ENCODE measurements around the gene HPS5.
"Not testable (repeated sequence)": the region's sequence is repeated elsewhere in the genome, so short reads cannot be mapped to it uniquely, and the experiment has no call there.

The HPS5 gene, protein sequence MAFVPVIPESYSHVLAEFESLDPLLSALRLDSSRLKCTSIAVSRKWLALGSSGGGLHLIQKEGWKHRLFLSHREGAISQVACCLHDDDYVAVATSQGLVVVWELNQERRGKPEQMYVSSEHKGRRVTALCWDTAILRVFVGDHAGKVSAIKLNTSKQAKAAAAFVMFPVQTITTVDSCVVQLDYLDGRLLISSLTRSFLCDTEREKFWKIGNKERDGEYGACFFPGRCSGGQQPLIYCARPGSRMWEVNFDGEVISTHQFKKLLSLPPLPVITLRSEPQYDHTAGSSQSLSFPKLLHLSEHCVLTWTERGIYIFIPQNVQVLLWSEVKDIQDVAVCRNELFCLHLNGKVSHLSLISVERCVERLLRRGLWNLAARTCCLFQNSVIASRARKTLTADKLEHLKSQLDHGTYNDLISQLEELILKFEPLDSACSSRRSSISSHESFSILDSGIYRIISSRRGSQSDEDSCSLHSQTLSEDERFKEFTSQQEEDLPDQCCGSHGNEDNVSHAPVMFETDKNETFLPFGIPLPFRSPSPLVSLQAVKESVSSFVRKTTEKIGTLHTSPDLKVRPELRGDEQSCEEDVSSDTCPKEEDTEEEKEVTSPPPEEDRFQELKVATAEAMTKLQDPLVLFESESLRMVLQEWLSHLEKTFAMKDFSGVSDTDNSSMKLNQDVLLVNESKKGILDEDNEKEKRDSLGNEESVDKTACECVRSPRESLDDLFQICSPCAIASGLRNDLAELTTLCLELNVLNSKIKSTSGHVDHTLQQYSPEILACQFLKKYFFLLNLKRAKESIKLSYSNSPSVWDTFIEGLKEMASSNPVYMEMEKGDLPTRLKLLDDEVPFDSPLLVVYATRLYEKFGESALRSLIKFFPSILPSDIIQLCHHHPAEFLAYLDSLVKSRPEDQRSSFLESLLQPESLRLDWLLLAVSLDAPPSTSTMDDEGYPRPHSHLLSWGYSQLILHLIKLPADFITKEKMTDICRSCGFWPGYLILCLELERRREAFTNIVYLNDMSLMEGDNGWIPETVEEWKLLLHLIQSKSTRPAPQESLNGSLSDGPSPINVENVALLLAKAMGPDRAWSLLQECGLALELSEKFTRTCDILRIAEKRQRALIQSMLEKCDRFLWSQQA

DNA sequence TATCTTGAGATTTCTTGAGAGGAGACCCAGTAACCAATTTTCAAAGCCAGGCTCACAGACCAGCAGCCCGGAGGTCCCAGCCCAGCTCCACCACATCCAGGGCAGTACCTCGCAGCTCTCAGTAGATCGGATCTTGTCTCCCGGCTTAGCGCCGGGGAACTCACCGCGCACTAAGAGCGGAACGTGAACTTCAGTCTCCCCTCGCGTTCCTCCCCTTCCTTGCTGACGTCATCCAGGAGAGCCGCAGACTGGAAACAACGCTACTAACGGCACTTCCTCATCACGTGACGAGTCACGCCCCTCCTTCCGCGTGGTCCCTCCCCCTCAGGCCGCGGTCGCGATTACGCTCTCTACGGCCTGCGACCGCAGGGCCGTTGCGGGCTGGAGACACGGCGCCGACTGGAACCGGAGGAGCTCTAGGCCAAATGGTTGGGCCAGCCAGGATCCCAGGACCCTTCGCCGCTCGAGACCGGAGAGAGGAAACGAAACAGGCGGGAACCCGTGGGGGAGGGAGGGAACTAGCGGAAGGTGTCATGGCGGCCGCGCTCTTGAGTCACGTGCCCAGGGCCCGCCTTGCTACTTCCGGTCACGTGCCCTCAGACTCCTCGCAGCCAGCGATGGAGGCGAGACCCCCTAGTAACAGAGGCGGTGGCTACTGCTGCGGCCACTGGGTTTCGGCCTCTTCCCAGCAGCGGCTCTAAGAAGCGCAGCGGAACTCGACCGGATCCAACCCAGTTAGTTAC lies at the start of gene HPS5, which contains the start of gene GTF2H1:
Gene HPS5, minus strand, starts transcription at position 172 of the 743 bp plus-strand sequence. CDS start 4,282 bp downstream, outside the sequence.
Gene GTF2H1, plus strand, starts transcription at position 599 of the 743 bp plus-strand sequence. CDS start 10,508 bp downstream, outside the sequence.
- DNase-seq (ENCODE audit: low read depth) = peak; percentile 94

DNA sequence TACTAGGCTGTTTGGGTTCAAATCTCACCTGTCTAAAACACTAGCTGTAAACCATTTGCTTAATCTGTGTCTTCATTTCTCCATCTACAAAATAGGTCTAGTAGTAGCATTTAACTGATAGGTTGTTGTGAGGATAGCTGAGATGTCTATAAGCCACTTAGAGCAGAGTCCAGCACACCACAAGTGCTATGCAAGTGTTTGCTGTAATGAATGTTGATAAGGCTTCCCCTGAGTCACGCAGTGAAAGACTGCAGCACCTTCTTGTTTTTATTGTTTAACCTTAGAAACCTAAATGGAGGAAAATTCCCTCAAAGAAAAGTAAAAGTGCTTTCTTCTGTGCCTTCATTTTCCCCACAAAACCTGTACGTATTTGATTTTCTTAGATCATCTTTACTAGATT lies 49.3 kb upstream of the HPS5 start:
- no peak for DNase-seq (ENCODE audit: low read depth)

DNA sequence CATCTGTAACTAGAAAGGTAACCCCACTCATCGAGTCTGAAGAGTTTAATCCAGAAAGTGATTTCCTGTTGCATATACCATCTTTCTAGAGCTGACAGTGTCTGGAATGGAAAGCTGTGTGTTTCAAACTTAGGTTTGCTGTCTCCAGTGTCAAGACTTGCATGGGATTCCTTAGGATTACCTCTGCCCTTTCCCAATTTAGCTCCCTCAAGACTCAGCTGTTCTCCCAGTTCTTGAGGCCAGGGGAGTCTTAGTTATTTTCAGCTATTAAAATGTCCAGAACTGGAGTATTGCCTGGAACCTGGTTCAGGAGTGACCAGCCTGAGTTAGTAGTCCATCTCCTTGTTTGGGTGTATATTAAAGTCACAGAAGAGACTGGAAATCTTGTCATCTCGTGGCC lies 47.5 kb upstream of the HPS5 start:
- DNase-seq (ENCODE audit: low read depth) = no peak

DNA sequence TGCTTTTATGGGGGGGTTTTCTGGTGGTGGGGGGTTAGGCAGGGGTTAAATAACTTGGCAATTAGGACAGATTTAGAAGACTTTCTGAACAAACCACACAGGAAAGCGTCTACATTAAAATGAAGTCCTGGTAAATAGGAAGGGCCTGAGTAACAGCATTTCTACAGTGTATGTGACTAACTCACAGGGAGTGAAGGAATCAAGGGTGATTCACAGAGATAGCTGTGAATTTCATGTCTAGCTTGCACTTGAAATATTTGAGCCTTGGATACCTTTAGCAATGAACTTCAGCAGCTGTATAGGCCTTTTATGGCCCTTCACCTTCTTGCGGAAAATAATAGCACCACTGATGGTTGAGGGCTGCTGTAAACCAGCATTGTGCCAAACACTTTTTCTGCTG lies 46.3 kb upstream of the HPS5 start:
- no peak for DNase-seq (ENCODE audit: low read depth)

DNA sequence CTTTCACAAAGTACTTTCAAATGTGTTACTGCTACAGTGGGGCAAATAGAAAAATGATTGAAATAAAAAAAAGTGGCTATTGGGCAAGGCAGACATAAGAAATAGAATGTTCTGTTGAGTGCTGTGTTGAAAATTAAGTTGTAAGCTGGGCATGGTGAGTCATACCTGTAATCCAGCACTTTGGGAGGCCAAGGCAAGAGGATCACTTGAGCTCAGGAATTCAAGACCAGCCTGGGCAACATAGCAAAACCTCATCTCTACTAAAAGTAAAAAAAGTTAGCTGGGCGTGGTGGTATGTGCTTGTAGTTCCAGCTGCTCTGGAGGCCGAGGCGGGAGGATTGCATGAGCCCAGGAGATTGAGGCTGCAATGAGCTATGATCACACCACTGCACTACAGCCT lies 45.5 kb upstream of the HPS5 start:
- no peak for DNase-seq (ENCODE audit: low read depth)

DNA sequence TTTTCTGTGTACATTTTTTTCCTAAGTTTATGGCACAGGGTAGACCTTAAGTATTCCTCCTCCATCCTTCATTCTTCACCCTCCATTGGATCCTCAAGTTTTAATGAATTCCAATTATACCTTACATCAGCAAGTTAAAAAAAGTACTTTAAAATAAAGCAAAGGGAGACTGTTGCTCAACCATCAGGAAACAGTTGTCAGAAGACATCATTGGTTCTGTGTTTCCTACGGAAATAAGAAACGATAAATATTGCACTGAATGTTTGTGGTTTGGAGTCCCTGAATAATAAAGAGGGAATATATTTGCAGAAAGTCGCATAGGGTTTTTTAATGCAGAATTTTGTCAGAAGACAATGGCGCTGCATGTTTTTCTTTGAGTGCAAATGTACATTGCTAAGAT lies 44.3 kb upstream of the HPS5 start:
- no peak for DNase-seq (ENCODE audit: low read depth)

DNA sequence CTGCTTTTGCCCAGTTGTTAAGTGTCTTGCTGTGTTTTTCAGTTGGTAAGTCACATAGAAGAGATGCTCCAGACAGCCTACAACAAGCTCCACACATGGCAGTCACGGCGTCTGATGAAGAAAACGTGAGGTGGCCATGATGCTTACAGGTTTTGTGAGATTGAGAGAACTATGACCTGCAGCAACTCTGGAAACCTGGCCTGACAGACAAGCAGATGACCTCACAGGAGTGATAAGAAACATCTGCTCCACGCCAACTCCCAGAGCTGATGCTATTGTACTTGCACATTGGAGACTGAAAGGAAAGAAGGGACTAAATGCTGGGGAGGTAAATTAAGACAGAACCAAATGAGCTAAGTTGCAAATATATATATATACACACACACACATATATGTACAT lies 43.8 kb upstream of the HPS5 start:
- no peak for DNase-seq (ENCODE audit: low read depth)

DNA sequence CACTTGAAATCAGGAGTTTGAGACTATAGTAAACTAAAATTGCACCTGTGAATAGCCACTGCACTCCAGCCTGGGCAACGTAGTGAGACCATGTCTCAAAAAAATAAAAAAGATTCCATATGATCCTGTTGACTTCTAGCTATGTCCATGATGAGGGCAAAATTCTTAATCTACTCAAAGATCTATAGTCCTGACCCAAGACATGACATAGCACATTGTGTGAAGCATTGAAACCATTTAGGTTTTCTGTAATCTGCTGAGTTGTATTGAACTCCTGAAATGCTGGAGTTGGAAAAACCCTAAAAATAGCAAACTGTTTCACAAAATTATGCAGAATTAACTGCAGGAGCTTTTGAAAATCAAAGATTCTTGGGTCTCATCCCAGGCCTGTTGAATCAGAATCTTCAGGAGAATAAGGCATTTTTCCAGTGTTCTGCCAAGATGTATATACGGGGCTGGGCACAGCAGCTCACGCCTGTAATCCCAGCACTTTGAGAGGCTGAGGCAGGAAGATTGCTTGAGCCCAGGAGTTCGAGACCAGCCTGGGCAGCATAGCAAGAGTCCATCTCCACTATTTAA lies 42.6 kb upstream of the HPS5 start:
- no peak for DNase-seq (ENCODE audit: low read depth)

DNA sequence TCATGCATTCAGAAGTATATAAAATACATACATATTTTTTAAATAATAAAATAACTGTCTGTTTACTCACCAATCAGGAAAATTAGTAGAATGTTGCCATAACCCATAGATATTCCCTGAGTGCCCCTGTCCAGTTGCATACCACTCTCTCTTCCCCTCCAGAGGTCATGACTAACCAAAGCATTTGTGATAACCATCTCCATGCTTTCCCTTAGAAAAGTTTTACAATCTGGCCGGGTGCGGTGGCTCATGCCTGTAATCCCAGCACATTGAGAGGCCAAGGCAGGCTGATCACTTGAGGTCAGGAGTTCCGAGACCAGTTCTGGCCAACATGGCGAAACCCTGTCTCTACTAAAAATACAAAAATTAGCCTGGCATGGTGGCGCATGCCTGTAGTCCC lies 39.2 kb upstream of the HPS5 start:
- DNase-seq (ENCODE audit: low read depth) = no peak

DNA sequence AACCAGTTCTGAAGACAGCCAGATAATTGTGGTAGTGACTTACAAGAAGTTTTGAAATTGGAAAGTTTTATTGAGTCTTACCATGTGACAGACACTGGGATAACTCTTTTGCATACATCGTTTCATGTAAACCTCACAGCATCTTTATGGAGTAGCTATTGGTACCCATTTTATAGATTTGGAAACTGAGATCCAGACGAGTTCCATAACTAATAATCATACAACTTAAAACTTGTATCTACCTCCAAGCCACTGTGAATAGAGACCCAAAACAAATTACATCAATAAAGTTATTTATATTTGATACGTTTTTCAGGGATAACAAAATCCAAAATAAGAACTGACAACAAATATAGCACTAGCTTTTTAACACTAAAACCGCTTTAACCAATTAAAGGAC lies 36.7 kb upstream of the HPS5 start:
- no peak for DNase-seq (ENCODE audit: low read depth)

DNA sequence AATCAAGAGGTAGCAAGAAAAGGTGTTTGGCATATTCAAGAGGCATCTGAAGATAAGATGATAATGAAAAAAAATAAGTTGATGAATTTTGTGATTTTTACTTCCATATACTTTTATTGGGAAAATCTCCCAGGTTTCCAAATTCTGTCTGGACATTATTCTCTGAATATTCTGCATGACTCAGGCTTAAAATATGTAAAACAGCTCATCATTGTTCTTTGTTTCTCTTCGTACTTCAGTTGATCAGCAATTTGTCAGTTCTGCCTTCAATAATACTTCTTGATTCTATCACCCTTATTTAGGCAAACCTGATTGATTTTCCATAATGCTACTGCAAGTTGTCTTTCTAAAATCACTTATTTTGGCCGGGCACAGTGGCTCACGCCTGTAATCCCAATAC lies 30.6 kb upstream of the HPS5 start:
- DNase-seq (ENCODE audit: low read depth) = no peak

DNA sequence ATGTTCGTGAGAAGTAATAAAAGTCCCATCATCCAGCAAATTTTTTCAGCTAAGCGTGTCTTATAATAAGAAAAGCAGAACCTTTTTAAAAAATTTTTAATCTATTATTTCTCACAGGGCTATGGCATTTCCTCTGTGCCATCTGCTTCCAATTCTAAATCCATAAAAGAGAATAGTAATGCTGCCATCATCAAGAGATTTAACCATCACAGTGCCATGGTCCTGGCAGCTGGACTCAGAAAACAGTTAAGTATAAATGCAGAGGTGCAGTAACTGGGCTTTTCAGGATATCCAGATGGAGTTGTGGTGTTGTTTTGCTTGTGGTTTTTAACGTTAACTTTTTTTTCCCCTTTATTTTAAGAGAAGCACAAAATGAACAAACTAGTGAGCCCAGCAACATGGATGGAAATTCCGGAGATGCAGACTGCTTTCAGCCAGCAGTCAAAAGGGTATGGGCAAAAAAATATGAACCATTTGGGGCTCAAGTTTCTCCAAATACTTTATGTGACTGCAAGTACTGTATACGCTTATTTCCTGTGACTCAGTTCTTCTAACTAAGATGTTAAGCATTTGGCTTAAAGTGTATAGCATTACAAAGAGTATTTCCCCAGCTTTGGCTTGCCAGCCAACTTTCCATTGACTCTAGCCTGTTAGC lies 25.7 kb upstream of the HPS5 start:
- DNase-seq (ENCODE audit: low read depth) = no peak

DNA sequence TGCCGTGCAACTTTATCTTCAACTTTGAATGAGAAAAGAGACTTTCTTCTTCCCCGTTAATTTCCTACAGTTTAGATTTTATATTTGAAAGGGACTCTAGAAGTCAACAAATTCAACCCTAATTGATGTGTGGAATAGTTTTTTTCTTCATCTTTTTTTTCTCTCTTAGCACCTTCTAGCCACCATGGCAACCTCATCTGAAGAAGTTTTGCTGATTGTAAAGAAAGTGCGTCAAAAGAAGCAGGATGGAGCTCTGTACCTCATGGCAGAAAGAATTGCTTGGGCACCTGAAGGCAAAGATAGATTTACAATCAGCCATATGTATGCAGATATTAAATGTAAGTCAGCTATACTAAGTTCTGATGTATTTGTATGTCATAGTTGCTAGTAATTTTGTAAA lies 11.0 kb upstream of the HPS5 start:
- DNase-seq (ENCODE audit: low read depth) = no peak

DNA sequence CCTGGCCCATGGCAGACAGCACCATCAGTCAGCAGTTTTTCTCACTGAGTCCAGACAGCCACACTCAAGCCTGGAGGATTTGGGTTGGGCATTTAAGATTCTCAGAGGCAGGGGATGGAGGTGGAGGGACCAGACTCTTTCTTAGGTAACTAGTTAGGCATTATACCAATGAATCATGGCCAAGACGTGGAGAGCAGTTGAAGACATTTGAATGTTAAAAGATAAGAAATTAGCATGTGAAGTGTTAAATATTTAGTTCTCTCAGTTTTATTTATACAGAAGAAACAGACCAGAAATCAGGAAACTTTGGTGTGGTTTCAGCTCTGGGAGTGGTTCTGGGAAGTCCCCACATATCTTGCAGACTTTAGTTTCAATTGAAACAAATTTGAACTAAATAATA lies 10.4 kb upstream of the HPS5 start:
- no peak for DNase-seq (ENCODE audit: low read depth)

DNA sequence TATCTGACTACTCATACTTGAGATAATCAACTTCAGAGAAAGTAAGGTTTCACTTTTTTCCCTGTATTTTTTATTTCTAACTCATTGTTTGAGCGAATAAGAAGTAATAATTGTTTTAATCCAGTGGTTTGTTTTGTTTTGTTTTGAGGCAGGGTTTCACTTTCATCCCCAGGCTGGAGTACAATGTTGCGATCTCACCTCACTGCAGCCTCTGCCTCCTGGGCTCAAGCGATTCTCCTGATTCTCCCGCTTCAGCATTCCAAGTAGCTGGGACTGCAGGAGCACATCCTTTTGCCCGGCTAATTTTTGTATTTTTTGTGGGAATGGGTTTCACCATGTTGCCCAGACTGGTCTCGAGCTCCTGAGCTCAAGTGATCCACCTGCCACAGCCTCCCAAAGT lies 9.0 kb upstream of the HPS5 start:
- no peak for DNase-seq (ENCODE audit: low read depth)

DNA sequence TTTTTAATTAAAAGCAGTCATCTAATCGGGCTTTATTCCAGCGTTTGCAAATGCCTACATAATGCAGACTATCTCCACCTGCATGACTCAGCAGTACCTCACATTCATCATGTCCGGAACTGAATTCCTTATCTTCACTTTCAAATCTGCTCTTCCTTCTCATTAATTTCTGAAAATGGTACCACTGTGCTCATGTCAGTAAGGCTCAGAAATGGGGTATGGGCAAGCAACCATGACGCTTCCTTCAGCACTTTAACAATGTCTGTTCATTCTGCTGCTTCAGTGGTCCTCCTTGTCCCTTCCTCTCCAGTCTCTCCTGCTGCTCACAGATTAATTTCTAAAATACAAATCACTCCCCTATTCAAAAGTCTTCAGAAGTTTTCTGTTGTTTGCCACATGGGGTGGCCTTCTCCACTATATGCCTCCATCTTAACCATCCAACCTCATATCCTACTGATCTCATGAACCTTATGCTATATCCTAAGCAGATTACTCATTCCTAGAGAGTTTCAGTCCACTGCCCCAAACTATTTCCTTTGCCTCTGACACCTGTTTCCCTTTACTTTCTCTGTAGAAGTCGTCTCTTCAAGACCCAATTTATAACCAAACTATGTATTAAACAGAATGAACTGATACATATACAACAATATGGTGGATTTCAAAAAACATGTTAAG lies 7.4 kb upstream of the HPS5 start:
- no peak for DNase-seq (ENCODE audit: low read depth)

DNA sequence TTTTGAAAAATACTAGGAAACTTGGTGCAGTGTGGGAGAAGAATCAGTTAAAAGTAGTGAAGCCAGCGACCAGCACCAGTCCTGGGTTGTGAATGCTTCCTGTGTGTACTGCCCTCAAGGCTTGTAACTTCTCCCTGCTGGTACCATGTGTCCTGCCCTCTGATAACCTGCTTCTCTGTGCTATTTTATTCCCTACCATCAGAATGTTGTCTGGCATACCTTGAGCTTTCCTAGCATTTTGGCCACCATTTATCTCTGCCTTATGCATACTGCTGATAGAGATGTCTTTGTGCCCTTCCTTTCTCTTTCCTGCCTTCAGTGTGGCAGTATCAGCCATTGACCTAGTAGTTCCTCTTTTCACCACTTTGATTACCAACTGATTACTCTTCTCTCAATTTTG lies 2.4 kb upstream of the HPS5 start:
- no peak for DNase-seq (ENCODE audit: low read depth)

DNA sequence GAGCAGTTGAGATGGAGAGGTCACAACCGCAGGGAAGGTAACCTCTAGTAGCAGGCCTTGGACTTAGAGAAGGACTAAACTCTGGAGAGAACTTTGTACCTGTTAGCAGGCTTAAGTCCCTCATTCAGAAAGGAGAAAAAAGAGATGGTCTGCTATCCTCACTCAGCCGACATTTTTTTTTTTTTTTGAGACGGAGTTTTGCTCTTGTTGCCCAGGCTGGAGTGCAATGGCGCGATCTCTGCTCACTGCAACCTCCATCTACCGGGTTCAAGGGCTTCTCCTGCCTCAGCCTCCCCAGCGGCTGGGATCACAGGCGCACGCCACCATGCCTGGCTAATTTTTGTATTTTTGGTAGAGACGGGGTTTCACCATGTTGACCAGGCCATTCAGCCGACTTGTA lies 1.9 kb upstream of the HPS5 start:
- DNase-seq (ENCODE audit: low read depth) = not testable (repeated sequence)

DNA sequence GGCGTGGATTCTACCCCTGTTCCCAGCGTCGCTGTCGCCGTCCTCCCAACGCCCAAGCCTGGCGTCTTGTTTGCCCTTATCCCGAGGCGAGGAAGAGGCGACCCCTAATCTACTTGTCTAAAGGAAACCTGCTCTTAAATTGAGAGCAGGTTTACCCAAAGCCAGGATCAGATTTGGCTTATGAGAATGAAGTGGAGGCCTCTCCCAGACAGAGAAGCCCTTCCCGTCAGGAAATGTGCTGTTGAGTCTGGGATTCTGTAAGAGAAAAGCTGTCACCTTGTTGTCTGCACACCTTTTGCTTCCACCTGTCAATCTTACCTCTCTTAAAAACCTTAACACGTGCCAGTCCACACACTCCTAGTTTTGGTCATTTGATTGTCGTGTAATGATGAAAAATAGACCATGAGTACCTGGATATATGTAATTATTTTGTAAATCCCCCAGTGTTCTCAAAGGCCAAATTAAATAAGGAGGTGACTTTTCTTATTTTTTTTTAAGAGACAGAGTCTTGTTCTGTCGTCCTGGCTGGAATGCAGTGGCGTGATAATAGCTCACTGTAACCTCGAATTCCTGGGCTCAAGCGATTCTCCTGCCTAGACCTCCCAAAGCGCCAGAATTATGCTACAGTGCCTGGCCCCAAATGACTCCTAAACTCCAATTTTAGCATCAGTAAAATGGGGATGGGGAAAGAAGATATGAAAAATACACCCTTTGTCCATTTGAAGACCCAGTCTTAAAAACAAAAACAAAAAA lies 1.1 kb upstream of the HPS5 start:
- no peak for DNase-seq (ENCODE audit: low read depth)

DNA sequence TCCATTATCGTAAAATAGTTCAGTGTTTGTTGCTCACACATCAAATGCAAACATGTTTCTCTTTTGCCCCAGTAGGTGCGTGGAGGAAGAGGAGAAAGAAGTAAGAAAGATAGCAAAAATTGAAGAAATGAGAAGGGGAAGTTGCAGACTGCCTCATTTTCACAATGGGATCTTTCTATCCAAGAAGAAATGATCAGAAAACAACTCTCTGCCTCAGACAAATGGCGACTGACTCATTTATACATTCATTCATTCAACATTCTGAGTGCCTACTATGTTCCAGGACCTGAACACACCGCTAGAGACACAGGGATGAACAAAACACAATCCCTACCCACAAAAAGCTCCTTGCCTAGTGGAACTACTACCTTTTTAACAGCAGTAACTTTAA lies 367 bp downstream of the HPS5 start:
- DNase-seq (ENCODE audit: low read depth) = no peak

All from activated T-cell treated with anti-CD3 and anti-CD28 coated beads for 24 hours (primary cell).